GM12874 (cell line): ENCODE measurements around the gene ELN.

Experiments
- TF ChIP-seq, protein P1 (sequence below): IDR thresholded peaks from 2 replicates; pipeline ENCODE4 v1.5.1; 2011; ENCODE audit warnings: low read depth, mild to moderate bottlenecking, control low read depth, low read length, moderate library complexity; ENCODE audit not compliant: insufficient read depth

ELN gene

DNA sequence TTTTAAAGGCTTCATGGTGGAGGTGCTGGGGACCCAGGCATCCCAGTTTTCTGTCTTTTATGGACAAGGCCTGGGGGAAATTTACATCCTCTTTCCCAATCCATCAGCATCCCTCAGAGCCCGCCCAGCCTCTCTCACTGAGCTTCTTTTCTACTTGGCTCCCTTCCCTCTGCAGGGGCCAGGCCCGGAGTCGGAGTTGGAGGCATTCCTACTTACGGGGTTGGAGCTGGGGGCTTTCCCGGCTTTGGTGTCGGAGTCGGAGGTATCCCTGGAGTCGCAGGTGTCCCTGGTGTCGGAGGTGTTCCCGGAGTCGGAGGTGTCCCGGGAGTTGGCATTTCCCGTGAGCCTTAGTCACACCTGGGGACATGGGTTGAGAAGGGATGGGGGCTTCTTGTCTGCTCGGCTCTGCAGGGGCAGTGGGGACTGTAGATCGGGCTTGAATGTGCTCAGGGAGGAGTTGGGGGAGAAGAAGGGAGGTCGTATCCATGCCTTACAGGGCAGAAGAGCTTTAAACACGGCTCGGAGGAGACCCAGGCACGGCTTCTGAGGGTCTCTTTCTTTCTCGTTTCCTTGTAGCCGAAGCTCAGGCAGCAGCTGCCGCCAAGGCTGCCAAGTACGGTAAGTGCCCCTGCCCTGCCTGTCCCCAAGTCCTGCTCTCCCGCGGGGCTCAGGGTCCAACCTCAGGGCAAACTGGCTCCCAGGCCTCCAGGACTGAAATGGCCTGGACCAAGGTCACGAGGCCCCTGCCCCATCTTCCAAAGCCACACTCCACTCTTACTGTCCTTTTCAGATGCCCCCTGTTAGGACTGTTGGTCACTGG, 28.3 kb downstream of the ELN start:
- TF ChIP-seq, protein P1, sequence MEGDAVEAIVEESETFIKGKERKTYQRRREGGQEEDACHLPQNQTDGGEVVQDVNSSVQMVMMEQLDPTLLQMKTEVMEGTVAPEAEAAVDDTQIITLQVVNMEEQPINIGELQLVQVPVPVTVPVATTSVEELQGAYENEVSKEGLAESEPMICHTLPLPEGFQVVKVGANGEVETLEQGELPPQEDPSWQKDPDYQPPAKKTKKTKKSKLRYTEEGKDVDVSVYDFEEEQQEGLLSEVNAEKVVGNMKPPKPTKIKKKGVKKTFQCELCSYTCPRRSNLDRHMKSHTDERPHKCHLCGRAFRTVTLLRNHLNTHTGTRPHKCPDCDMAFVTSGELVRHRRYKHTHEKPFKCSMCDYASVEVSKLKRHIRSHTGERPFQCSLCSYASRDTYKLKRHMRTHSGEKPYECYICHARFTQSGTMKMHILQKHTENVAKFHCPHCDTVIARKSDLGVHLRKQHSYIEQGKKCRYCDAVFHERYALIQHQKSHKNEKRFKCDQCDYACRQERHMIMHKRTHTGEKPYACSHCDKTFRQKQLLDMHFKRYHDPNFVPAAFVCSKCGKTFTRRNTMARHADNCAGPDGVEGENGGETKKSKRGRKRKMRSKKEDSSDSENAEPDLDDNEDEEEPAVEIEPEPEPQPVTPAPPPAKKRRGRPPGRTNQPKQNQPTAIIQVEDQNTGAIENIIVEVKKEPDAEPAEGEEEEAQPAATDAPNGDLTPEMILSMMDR: no peak

DNA sequence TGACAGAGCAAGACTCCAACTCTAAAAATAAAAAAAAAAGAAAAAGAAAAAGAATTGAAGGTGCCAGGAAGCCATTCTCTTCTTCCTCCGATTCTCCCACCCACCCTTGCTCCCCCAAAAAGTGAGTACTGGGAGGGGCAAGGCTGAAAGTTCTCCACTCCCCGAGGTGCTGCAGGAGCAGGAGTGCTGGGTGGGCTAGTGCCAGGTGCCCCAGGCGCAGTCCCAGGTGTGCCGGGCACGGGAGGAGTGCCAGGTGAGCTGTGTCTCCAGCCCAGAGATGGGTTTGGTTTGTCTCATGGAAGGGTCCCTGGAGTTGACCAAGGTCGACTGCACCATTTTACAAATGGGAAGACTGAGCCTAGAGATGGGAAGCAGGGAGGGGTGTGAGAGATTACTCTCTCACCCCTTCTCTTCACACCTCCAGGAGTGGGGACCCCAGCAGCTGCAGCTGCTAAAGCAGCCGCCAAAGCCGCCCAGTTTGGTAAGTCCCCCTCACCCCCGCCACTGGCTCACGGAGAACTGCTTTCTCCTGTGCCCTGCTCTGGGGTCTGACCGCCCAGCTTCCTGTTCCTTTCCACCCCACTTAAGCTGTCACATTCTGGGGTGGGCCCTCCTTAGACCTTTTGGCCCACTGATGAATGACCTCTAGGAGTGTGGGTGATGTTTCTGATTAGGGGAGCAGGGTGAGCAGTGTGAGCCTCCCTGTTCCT, 29.4 kb downstream of the ELN start:
- TF ChIP-seq, protein P1: no peak

DNA sequence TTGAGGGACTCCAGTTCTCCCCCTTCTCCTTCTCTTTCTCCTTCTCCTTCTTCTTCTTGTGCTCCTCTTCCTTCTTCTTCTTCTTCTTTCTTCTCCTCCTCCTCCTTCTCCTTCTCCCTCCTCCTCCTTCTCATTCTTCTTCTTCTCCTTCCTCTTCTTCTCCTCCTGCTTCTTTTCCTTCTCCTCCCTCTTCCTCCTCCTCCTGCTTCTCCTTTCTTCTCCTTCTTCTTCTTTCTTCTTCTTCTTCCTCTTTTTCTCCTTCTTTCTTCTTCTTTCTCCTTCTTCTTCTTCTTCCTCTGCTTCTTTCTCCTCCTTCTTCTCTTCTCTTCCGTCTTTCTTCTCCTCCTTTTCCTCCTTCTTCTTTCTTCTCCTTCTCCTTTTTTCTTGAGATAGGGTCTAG, 30.0 kb downstream of the ELN start:
- TF ChIP-seq, protein P1: no peak

DNA sequence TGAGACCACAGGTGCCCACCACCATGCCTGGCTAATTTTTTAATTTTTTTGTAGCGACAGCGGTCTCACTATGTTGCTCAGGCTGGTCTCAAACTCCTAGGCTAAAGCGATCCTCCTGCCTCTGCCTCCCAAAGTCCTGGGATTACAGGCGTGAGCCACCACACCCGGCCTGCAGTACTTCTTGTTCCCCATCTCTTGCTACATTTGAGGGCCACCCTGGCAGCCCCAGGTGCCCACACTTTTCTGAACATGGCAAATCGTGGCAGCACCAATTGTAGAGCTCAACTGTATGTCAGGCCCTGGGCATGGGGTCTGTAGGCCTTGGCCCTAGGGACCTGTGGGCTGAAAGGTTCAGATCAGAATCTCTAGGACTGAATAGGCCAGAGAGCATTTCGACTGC, 30.5 kb downstream of the ELN start:
- TF ChIP-seq, protein P1: no peak

DNA sequence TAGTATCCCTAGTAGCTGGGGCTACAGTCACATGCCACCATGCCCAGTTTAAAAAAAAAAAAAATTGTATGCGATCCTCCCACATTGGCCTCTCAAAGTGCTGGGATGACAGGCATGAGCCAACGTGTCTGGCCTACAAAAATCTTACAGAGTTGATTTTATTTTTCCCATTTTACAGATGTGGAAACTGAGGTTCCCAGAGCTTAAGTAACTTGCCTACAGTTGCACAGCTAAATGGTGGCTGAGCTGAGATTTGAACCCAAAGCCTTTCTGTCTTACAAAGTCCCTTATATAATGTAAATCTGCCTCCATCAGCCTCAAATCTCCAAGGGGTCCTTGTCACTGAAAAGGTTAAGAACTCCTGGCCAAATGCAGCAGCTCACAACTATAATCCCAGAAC, 31.1 kb downstream of the ELN start:
- TF ChIP-seq, protein P1: no peak

DNA sequence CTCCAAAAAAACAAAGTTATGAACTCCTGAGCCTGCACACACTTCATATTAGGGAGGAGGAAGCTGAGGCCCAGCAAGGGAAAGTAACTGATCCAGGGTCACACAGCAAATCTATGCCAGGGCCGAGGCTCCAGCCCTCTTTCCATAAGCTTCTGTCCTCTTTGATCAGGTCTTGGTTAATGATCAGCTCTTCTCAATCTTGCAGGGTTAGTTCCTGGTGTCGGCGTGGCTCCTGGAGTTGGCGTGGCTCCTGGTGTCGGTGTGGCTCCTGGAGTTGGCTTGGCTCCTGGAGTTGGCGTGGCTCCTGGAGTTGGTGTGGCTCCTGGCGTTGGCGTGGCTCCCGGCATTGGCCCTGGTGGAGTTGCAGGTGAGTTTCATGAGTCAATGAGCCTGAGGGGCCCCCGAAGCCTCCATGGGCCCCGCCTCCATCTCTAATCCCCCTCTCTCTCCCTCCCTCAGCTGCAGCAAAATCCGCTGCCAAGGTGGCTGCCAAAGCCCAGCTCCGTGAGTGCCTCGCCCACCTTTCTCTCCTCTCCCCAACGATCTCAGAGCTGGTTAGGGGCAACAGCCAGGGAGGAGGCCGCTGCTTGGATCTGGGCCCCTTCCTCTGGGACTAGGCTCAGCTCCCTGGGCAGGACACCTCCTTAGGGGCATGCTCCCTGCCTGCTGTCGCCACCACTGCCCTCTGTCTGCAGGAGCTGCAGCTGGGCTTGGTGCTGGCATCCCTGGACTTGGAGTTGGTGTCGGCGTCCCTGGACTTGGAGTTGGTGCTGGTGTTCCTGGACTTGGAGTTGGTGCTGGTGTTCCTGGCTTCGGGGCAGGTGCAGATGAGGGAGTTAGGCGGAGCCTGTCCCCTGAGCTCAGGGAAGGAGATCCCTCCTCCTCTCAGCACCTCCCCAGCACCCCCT, 32.0 kb downstream of the ELN start:
- TF ChIP-seq, protein P1: no peak

DNA sequence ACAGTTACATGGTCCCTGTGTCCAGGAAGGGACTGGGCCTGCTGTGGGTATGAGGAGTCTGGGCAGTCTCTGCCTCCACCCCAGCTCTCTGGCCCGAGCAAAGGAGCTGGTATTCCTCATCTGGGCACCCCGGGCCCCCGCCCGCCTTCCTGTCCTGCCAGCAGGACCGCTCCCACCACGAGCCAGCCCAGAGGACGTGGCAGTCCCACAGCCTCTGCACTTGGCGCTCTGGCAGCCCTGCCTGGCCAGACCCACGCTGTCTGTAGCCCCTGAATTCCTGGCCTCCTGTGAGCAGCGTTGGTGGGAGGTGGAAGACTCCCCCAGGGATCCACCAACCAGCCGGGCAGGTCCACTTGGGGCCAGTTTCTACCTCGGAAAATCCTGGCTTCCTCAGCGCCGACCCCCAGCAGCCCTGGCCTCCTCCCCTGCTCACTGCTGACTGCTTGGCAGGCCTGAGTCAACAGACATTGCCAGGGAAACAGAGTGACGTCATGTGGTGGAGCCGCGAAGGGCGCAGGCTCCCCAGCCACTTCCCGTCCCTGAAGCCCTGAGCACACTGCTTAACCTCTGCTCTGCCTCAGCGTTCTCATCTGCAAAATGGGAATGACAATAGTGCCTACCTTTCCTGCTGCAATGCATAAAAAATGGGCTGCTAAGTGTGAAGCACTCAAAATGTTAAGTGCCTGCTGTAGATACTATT, 34.0 kb downstream of the ELN start:
- TF ChIP-seq, protein P1: no peak
